CD1c-positive myeloid dendritic cell (primary cell): ENCODE data around the gene AQP6.
"Not testable (repeated sequence)": the region's sequence is repeated elsewhere in the genome, so short reads cannot be mapped to it uniquely, and the experiment has no call there.

Experiments
- DNase-seq: peaks from one replicate; pipeline ENCODE4 v3.0.0-alpha.2; 2016; ENCODE audit errors: extremely low spot score

AQP6 gene

DNA sequence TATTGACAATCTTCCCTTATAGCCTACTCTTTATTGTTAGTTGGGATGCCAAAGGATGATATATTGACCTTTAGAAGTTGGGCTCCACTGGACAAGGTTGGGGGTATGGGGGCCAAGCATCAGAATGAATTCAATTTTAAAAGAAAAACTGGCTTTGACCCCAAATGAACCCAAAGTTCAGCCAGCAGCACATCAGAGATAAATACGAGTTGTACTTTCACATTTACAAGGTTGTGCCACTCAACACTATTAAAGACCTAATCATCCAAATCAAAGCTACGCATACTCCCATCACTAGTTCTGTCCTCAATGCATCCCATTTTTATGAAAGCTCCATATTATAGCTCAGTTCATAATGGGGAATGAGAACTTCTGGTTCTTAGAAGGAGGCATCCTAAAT, 16.7 kb downstream of the AQP6 start:
- not testable (repeated sequence) for DNase-seq

DNA sequence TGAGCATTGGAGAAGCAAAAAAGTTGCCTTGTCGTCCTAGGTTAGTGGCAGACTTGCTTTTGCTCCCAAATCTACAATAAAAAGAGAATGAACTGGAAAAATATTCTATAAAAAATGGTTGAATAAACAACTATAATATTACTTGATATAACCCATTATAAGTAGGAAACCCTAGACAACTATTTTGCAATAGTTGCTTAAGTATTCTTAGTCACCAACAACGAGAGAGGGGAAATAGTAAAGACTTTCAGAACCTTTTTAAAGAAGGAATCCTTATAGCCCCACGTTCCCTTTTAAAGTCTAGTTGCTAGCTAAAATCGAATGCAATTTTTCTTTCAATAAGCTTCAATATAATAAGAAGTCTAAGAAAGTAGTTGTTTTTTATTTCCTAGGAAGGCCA, 17.5 kb downstream of the AQP6 start:
- peak; percentile 80 for DNase-seq

DNA sequence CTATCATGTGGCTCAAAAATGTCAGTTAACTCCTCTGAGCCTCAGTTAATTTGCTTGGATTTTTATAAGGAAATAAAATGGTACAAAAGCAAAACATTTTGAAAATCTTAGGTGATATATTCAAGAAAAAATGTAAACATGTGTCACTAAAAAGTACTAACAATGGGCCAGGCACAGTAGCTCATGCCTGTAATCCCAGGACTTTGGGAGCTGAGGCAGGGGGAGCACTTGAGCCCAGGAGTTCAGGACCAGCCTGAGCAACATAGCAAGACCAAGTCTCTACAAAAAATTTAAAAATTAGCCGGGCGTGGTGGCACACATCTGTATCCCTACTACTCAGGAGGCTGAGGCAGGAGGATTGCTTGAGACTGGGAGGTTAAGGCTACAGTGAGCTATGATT, 25.7 kb downstream of the AQP6 start:
- no peak for DNase-seq

DNA sequence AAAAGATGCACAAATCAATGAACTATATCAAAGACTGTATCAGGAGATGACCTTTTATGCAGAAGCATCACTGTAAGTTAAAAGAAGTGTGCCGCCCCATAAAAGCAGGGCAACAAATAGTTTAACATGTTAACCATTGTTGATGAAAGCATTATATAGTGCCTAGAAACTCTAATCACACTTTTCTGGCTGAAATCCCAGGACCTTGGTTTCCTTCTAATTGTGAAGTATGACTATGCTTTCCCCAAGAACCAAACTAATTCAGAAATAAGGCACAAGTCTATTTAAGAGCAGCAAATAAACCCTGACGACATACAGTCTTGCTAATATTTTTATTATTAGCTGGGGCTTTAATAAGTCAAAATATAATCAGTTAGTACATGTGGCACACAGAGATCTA, 30.8 kb downstream of the AQP6 start:
- DNase-seq: no peak

DNA sequence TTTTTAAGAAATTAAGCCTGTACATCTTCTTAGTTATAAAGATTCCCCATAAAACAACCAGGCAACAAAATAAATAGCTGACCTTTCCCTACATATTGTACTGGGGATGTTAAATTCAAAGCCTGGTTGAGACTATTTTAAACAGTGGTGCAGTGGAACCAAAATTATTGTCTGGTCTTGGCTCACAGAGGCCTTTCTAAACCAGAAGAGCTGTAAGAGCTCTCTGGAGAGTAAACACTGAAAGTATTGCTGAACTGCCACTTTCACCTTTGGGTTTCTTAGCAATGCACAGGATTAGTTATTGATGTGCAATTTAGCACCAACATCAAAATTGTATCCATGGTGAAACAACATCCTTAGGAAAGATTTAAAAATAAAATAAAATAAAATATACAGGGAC, 31.9 kb downstream of the AQP6 start:
- DNase-seq: no peak

GRCh38 chr12:50005175-50005574, 32.4 kb downstream of the AQP6 start:
- DNase-seq: no peak

GRCh38 chr12:50006280-50006679, 33.5 kb downstream of the AQP6 start:
- no peak for DNase-seq

GRCh38 chr12:50006754-50007442, 34.2 kb downstream of the AQP6 start:
- DNase-seq: no peak

DNA sequence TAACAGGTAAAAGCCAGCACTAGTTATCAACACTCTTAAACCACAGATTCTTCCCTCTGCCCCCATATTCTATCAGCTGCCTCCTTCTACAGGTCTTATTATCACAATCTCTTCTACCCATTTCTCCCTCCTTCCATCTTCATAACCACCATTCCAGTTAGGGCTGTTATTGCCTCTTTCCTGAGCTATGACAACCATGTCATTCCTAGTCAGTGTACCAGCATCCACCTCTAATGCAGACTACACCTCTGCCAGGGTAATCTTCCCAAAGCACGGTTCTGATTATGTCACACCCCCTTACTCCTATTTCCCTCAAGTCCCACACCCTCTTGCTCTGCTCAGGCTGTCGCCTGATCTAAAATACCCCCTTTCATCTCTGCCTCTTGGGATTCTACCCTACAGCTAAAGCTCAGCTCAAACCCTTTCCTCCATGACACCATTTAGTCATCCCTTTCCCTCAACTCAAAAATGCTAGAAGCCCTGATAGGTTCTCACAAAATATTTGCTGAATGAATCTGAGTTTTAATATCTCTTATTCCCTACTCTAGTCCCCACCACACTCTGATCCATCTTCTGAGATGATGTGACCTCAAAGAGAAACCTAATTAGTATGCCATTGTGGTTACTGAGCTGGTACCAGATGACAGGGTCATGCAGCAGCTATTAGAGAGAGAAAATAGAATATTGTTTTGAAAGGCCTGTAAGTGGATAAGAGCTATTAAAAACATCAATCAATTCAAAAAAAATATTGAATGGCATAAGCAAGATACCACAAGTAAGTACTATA, 40.8 kb downstream of the AQP6 start:
- no peak for DNase-seq

- DNase-seq: no peak
Measured at GRCh38 chr12:50014342-50014741, 41.6 kb downstream of the AQP6 start.

GRCh38 chr12:50016501-50017475, 44.0 kb downstream of the AQP6 start:
- DNase-seq: peak; percentile 64

DNA sequence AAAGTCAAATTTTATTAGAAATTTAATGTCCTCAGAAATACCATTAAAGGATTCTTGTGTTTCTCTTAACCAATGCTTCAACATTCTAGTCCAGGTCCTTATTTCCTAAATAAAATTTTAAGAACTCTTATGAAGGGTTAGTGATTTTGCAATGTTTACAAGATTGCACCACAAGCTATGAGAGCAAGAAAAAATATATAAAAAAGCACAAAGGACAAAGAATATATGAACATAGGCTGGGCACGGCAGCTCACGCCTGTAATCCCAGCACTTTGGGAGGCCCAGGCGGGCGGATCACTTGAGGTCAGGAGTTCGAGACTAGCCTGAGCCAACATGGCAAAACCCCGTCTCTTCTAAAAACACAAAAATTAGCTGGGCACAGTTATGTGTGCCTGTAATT, 44.9 kb downstream of the AQP6 start:
- peak; percentile 17 for DNase-seq

DNA sequence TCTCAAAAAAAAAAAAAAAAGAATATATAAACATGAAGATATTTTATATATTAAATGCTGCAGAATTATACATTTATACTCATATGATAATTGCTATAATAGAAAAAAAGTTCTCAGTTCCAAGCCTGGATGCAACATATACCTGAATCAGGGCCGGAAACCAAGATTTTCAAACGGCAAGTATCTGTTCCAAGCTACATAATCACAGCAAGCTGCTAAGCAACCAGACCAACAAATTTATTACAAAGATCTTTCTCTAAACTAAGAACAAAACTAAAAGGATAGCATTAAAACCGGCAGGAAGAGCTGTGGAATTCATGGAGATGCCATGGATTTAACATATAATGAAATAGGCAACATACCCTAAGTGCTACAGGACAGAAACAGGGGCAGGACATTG, 45.4 kb downstream of the AQP6 start:
- DNase-seq: no peak

- no peak for DNase-seq
Measured at GRCh38 chr12:50018968-50019367, 46.2 kb downstream of the AQP6 start.

DNA sequence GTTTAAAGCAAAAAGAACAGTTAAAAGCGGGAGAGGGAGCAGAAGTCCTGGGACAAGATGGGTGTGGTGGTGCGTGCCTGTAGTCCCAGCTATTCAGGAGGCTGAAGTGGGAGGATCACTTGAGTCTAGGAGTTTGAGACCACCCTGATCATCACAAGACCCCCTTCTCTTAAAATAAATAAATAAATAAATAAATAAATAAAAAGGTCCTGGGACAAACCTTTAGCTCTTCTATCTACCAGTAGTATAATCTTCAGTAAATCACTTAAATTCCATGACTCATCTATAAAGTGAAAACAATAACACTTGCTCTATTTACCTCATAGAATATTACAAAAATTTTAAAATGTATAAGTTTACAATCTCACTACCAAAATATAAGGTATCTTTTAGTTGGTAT, 46.8 kb downstream of the AQP6 start:
- no peak for DNase-seq

- DNase-seq: no peak
Measured at GRCh38 chr12:50021031-50021430, 48.3 kb downstream of the AQP6 start.

GRCh38 chr12:50022903-50023302, 50.2 kb downstream of the AQP6 start:
- DNase-seq: no peak

GRCh38 chr12:50024227-50024626, 51.5 kb downstream of the AQP6 start:
- DNase-seq: no peak

DNA sequence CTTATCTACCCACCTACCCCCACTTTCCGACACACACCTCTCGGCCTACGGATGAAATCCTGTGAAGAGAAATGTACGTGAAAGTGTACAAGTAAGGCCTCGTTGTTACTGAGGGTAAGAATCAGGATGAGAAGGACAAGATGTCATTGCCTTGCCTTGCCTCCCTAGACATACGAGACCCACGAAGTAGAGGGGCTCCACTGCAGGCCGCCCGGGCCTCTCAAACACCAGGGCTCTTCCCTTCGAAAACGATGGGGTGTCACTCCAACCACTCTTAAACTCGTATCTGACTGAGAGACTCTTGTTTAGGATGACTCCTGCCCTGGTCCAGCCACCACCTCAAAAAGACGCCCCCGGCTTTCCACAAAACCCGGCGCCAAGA, 52.0 kb downstream of the AQP6 start:
- no peak for DNase-seq

- DNase-seq: peak; percentile 100
Measured at GRCh38 chr12:50025187-50026059, 52.7 kb downstream of the AQP6 start, which contains the start of gene RACGAP1. RACGAP1 (minus strand) TSS chr12:50025494; CDS start chr12:50016715, 8,779 bp downstream.

- no peak for DNase-seq
Measured at GRCh38 chr12:50026691-50027090, 53.9 kb downstream of the AQP6 start.
